T-cell (primary cell): ENCODE measurements around the gene PPP1R13B. TPM values are rescaled to one million over a fixed set of nuclear protein-coding genes. Genes with fewer than 3 reads are reported as not detected.

ENCODE experiments used
- ATAC-seq, 4 experiments: fragments of 200-7000 bp in 3 of 4; fragments of 150-1000 bp in 1 of 4; cut with Tn5 transposase; replicated peaks in 1 of 4; 1 replicate in 3 of 4; 2 replicates in 1 of 4; pipeline ENCODE4 v1.10.0; 2021; ENCODE audit warnings: moderate library complexity in 3 of 4, mild to moderate bottlenecking in 2 of 4, moderate number of reproducible peaks in 1 of 4
- CTCF ChIA-PET, 2 donors: fragments of 300-600 bp; sonication (Branson Sonifier 250); formaldehyde crosslinking; loops; one replicate each; lab custom pipeline; 2022; ENCODE audit warnings: antibody characterized with exemption in 2 of 2; lab: Charles Lee
- POLR2A ChIA-PET, 2 donors: fragments of 300-600 bp; sonication (Branson Sonifier 250); formaldehyde crosslinking; loops; one replicate each; lab custom pipeline; 2022; ENCODE audit warnings: antibody characterized with exemption in 2 of 2; lab: Charles Lee
- DNase-seq, 35 experiments: peaks; one replicate each; pipeline versions ENCODE4 v3.0.0 to v3.0.0-alpha.2; 2013 to 2023
- H3K27ac ChIP-seq: one replicate; pipeline ENCODE4 v1.5.1; 2013; ENCODE audit warnings: low read length
- H3K27me3 ChIP-seq, 2 experiments: replicated peaks in 1 of 2; 1 replicate in 1 of 2; 2 replicates in 1 of 2; pipeline versions ENCODE4 v1.6.1 to v1.7.0; 2013; ENCODE audit warnings: low read length in 1 of 2, mixed read lengths in 1 of 2; ENCODE audit not compliant: control insufficient read depth in 2 of 2, insufficient read depth in 2 of 2; ENCODE audit errors: extremely low read depth in 1 of 2
- H3K36me3 ChIP-seq, 2 donors: 1 replicate in 1 of 2; 2 replicates in 1 of 2; pipeline versions ENCODE4 v1.6.1 to v1.7.0; 2013; ENCODE audit warnings: low read length in 1 of 2; ENCODE audit not compliant: control insufficient read depth in 2 of 2, insufficient read depth in 1 of 2; ENCODE audit errors: extremely low read depth in 1 of 2
- H3K4me1 ChIP-seq, 2 experiments: 1 replicate in 1 of 2; 2 replicates in 1 of 2; pipeline versions ENCODE4 v1.6.1 to v1.7.0; 2013; ENCODE audit warnings: low read length in 2 of 2, mixed read lengths in 1 of 2; ENCODE audit not compliant: insufficient read depth in 2 of 2, control insufficient read depth in 1 of 2; ENCODE audit errors: extremely low read depth in 1 of 2
- H3K4me3 ChIP-seq, 2 donors: 1 replicate in 1 of 2; 2 replicates in 1 of 2; pipeline versions ENCODE4 v1.5.1 to v1.7.0; 2013; ENCODE audit warnings: mild to moderate bottlenecking in 2 of 2, low read length in 1 of 2, moderate library complexity in 1 of 2; ENCODE audit not compliant: control insufficient read depth in 1 of 2; ENCODE audit errors: extremely low read depth in 1 of 2
- H3K9me3 ChIP-seq: 2 replicates; pipeline ENCODE4 v1.7.0; 2013
- H3K27ac Mint-ChIP-seq, 2 donors: one replicate each; pipeline ENCODE4 v1.8.0; 2020 to 2021; ENCODE audit warnings: mild to moderate bottlenecking in 2 of 2, mixed read lengths in 2 of 2
- H3K27me3 Mint-ChIP-seq, 2 donors: one replicate each; pipeline ENCODE4 v1.8.0; 2021 to 2022; ENCODE audit warnings: mixed read lengths in 2 of 2
- H3K36me3 Mint-ChIP-seq: one replicate; pipeline ENCODE4 v1.8.0; 2021; ENCODE audit warnings: mixed read lengths
- H3K4me1 Mint-ChIP-seq, 3 donors: one replicate each; pipeline ENCODE4 v1.8.0; 2020 to 2022; ENCODE audit warnings: mixed read lengths in 3 of 3, mild to moderate bottlenecking in 1 of 3
- H3K4me3 Mint-ChIP-seq, 3 donors: one replicate each; pipeline ENCODE4 v1.8.0; 2020 to 2022; ENCODE audit warnings: mild to moderate bottlenecking in 3 of 3, mixed read lengths in 3 of 3, moderate library complexity in 3 of 3
- H3K9me3 Mint-ChIP-seq, 3 donors: one replicate each; pipeline ENCODE4 v1.8.0; 2020 to 2022; ENCODE audit warnings: mixed read lengths in 3 of 3
- WGBS: methylation state at CpG from one replicate; pipeline ENCODE4 v1.1.5; 2013; ENCODE audit warnings: missing lambda C conversion rate; ENCODE audit not compliant: insufficient coverage; 5-methylcytosine and 5-hydroxymethylcytosine counted together
- total RNA-seq, 35 experiments: library from RNA in 6 of 35; stranded (reverse) in 6 of 35; fragments of 120-200 nt in 1 of 35; gene quantifications; one replicate each; pipeline versions ENCODE4 v1.2.1 to v1.2.4 and lab custom pipeline; 2013 to 2026

The PPP1R13B gene
- total RNA-seq, 5 donors from 2014 or later (not counting 1 experiment from before 2014, with no cell fraction given): 23.8 to 32.4 (median 29.9) TPM

- no peaks in the 10 kb centered on the region for H3K27me3 Mint-ChIP-seq
- WGBS: 86% methylated on average over 5 of the region's 5 CpGs
- no peak overlapping the region for H3K27ac Mint-ChIP-seq
- DNase-seq (no peak), ATAC-seq (no peak)
- Histone ChIP-seq H3K4me1 (peaks cover 6 to 15% of the 10 kb centered on the region in 2 experiments), H3K4me3 (no peak overlapping the region), H3K9me3 (no peaks in the 10 kb centered on the region), H3K36me3 (peaks cover 9 to 22% of the 10 kb centered on the region in 2 donors), H3K27ac (no peak overlapping the region), H3K27me3 (no peaks in the 10 kb centered on the region)
- H3K4me1 Mint-ChIP-seq: peaks cover 12 to 16% (median 13%) of the 10 kb centered on the region in 3 donors
- CTCF ChIA-PET: no interaction called here
- POLR2A ChIA-PET: interaction anchor here in 1 of 2 donors (0.6 kb wide), 1 partner anchor 67 kb away, joined by 9 read pairs; no protein-coding TSS in a partner anchor
- H3K9me3 Mint-ChIP-seq: no peaks in the 10 kb centered on the region
- H3K4me3 Mint-ChIP-seq: no peak overlapping the region
- peaks cover 22% of the 10 kb centered on the region for H3K36me3 Mint-ChIP-seq
Measured at GRCh38 chr14:103745424-103745823, 102.0 kb downstream of the PPP1R13B start.

GRCh38 chr14:103744621-103745395 is 102.6 kb downstream of the PPP1R13B start:
- no peak for ATAC-seq
- Mint-ChIP-seq H3K27me3 (no peaks in the 10 kb centered on the region), H3K4me3 (no peak overlapping the region), H3K4me1 (peaks cover 12 to 14% (median 13%) of the 10 kb centered on the region in 3 donors), H3K36me3 (peaks cover 21% of the 10 kb centered on the region), H3K27ac (no peak overlapping the region), H3K9me3 (no peaks in the 10 kb centered on the region)
- peaks cover 6 to 15% of the 10 kb centered on the region in 2 experiments for H3K4me1 ChIP-seq
- no peak for DNase-seq
- no peak overlapping the region for H3K27ac ChIP-seq
- ChIA-PET CTCF (interaction anchor here in 1 of 2 donors (0.5 kb wide), 1 partner anchor 141 kb away, joined by 3 read pairs; no protein-coding TSS in a partner anchor), POLR2A (no interaction called here)
- WGBS: 92% methylated on average over 14 of the region's 15 CpGs
- H3K4me3 ChIP-seq: no peak overlapping the region
- peaks cover 9 to 28% of the 10 kb centered on the region in 2 donors for H3K36me3 ChIP-seq
- no peaks in the 10 kb centered on the region for H3K9me3 ChIP-seq
- no peaks in the 10 kb centered on the region for H3K27me3 ChIP-seq

DNA sequence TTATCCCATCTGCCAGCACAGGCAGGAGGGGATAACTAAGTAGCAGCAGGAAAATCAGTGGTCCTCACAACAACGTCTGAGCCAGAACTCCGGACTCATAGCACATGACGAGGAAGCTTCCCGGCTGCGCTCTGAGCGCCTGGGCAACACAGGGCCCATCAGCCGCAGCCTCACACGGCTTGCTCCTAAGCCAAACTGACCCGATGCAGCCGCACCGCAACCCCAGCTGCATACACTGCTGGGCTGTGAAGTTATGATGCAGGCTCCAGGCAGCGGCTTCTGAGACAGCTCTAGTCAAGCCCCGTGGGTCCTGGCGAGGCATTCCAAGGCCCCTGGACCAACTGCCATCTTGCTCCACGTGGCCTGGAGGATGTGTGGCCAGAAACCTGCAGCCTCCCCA is 103.7 kb downstream of the PPP1R13B start:
- H3K27ac Mint-ChIP-seq: no peak overlapping the region

DNA sequence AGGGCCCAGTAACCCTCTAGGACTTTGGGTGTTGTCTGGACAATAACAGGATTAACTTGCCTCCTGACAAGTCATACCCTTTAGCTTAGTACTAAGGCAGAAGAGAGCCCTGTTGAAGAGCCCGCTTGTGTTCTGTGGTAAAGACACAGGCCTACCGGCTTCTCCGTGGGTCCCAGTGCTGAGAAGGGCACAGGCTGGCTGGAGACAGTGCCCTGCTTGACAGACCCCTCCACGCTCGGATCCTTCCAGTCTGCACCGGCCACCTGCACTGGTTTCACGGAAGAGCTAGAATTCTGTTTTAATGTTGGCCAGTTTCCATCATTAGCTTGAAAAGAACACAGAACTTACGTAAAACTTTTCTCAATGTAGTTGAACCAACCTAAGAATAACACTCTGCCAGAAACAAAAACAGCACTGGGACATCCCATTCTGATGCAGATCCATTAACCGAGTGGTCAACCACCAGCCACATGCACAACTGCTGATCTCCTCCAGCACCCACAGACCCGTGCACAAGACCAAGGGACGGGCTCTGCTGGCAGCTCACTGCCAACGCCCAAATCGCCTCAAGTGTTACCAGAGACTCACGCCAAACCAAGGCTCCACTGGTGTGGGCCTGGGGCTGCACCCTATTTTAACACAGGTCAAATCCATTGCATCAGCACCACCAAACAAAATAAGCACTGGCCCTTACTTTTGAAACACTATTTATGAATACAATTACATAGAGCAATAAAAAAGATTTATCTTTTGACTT is 104.7 kb downstream of the PPP1R13B start:
- H3K4me1 Mint-ChIP-seq: no peaks in the 10 kb centered on the region
- DNase-seq (no peak), ATAC-seq (no peak)
- no peak overlapping the region for H3K4me3 Mint-ChIP-seq
- no peaks in the 10 kb centered on the region for H3K9me3 Mint-ChIP-seq
- Histone ChIP-seq H3K36me3 (peaks cover 15 to 35% of the 10 kb centered on the region in 2 donors), H3K4me1 (peaks cover 0 to 2% of the 10 kb centered on the region in 2 experiments), H3K4me3 (no peak overlapping the region), H3K27ac (no peak overlapping the region), H3K9me3 (no peaks in the 10 kb centered on the region), H3K27me3 (no peaks in the 10 kb centered on the region)
- H3K27me3 Mint-ChIP-seq: no peaks in the 10 kb centered on the region
- WGBS: 95% methylated on average over 11 of the region's 14 CpGs
- H3K36me3 Mint-ChIP-seq: peaks cover 28% of the 10 kb centered on the region
- ChIA-PET CTCF (no interaction called here), POLR2A (interaction anchor here in 1 of 2 donors (0.6 kb wide), 1 partner anchor 16 kb away, joined by 7 read pairs; no protein-coding TSS in a partner anchor)
- H3K27ac Mint-ChIP-seq: no peak overlapping the region

More for the DNA sequence above, 103.7 kb downstream of the PPP1R13B start:
- CTCF ChIA-PET: no interaction called here
- no peaks in the 10 kb centered on the region for H3K27me3 Mint-ChIP-seq
- peaks cover 8 to 10% (median 9%) of the 10 kb centered on the region in 3 donors for H3K4me1 Mint-ChIP-seq
- H3K9me3 Mint-ChIP-seq: no peaks in the 10 kb centered on the region
- H3K36me3 Mint-ChIP-seq: peaks cover 20% of the 10 kb centered on the region
- POLR2A ChIA-PET: no interaction called here
- ATAC-seq (no peak), DNase-seq (no peak)
- no peak overlapping the region for H3K4me3 Mint-ChIP-seq
- H3K27me3 ChIP-seq: no peaks in the 10 kb centered on the region
- H3K4me1 ChIP-seq: peaks cover 3 to 12% of the 10 kb centered on the region in 2 experiments
- H3K4me3 ChIP-seq: no peak overlapping the region
- whole genome bisulfite sequencing: 96% methylated on average over 15 of the region's 15 CpGs
- no peak overlapping the region for H3K27ac ChIP-seq
- H3K36me3 ChIP-seq: peaks cover 15 to 31% of the 10 kb centered on the region in 2 donors
- no peaks in the 10 kb centered on the region for H3K9me3 ChIP-seq

DNA sequence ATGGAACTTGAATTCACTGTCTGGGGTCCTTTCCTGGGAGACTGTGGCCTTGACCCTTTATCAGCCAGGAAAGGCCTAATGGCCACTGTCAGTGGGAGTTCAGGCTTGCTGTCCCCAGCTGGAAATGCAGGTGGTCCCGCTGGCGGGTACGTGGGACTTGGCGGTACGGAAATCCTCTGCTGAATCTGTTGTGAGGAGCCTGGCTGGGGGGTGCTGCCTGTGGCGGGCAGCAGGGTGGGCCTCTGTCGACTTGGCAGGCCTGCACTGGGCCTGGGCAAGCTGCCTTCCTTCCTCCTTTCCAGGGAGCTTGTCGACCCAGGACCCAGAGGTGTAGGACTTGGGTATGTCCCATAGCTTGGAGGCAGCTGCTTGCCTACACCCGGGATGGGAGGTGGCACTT is 105.5 kb downstream of the PPP1R13B start:
- Mint-ChIP-seq H3K27me3 (no peaks in the 10 kb centered on the region), H3K36me3 (peaks cover 33% of the 10 kb centered on the region), H3K4me3 (no peak overlapping the region), H3K4me1 (no peaks in the 10 kb centered on the region), H3K27ac (no peak overlapping the region), H3K9me3 (no peaks in the 10 kb centered on the region)
- peaks cover 15 to 37% of the 10 kb centered on the region in 2 donors for H3K36me3 ChIP-seq
- no peaks in the 10 kb centered on the region for H3K27me3 ChIP-seq
- WGBS: 92% methylated on average over 7 of the region's 9 CpGs
- no peaks in the 10 kb centered on the region for H3K4me1 ChIP-seq
- POLR2A ChIA-PET: no interaction called here
- H3K9me3 ChIP-seq: no peaks in the 10 kb centered on the region
- DNase-seq (no peak), ATAC-seq (no peak)
- no peak overlapping the region for H3K4me3 ChIP-seq
- H3K27ac ChIP-seq: no peak overlapping the region
- CTCF ChIA-PET: no interaction called here

DNA sequence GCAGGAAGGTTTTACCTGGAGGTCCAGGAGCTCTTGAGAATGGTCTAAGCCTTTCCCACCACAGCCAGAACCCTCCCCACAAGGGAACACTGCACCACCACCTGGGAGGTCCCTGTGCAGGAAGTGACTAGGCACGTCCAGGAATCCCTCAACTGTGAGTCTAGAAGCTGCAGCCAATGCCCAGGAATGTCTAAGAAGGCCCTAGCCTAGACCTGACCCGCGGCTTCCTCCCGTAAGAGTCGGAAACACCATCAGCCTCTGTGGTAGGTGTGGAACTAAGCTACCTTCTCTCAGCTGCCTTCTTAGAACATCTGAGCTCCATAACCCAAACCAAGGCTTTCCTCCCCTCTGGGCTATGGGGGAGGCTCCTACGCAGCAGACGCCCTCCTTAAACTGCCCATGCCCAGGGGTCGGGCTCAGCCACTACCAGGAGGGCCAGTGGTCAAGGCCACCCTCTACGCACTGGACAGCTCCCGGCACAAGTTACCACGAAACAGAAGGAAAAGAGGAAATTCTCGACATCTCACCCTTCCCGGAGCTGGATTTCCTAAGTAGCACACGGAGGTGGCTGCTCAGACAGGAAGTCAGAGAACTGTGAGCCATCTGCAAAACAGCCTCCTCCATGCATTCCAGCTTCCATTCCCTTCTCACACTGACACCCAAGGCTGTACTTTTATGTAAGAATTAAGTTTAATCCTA is 106.2 kb downstream of the PPP1R13B start:
- CTCF ChIA-PET: no interaction called here
- ATAC-seq: no peak
- H3K4me3 ChIP-seq: no peak overlapping the region
- H3K36me3 Mint-ChIP-seq: peaks cover 36% of the 10 kb centered on the region
- 87% methylated on average over 8 of the region's 14 CpGs for WGBS
- H3K9me3 ChIP-seq: no peaks in the 10 kb centered on the region
- H3K27ac Mint-ChIP-seq: no peak overlapping the region
- DNase-seq: no peak
- peaks cover 15 to 44% of the 10 kb centered on the region in 2 donors for H3K36me3 ChIP-seq
- no peak overlapping the region for H3K27ac ChIP-seq
- no peaks in the 10 kb centered on the region for H3K9me3 Mint-ChIP-seq
- H3K4me1 ChIP-seq: no peaks in the 10 kb centered on the region
- POLR2A ChIA-PET: no interaction called here
- no peak overlapping the region for H3K4me3 Mint-ChIP-seq
- no peaks in the 10 kb centered on the region for H3K27me3 ChIP-seq
- no peaks in the 10 kb centered on the region for H3K4me1 Mint-ChIP-seq
- H3K27me3 Mint-ChIP-seq: no peaks in the 10 kb centered on the region
